BE2C (cell line): ENCODE data around the gene WWP2.
"Not testable (repeated sequence)": the region's sequence is repeated elsewhere in the genome, so short reads cannot be mapped to it uniquely, and the experiment has no call there.

Experiments
- DNase-seq: peaks from one replicate; pipeline ENCODE4 v3.0.0-alpha.2; 2020
- H3K27me3 ChIP-seq: fragments of 250-450 bp; sonication (Bioruptor Pico); 2 replicates; pipeline ENCODE4 v1.5.1; 2020; ENCODE audit warnings: mild to moderate bottlenecking
- H3K36me3 ChIP-seq: fragments of 250-450 bp; sonication (Bioruptor Pico); 2 replicates; pipeline ENCODE4 v1.5.1; 2020; ENCODE audit warnings: mild to moderate bottlenecking
- H3K4me1 ChIP-seq: fragments of 250-450 bp; sonication (Bioruptor Pico); 2 replicates; pipeline ENCODE4 v1.5.1; 2020
- H3K4me3 ChIP-seq: 2 replicates; pipeline ENCODE4 v1.5.1; 2011; ENCODE audit warnings: low read depth, low read length
- H3K9me3 ChIP-seq: fragments of 250-450 bp; sonication (Bioruptor Pico); 2 replicates; pipeline ENCODE4 v1.5.1; 2020
- TF ChIP-seq, protein P1 (sequence below): IDR thresholded peaks from 2 replicates; pipeline ENCODE4 v1.5.1; 2012; ENCODE audit warnings: mild to moderate bottlenecking, low read depth, low read length

WWP2 gene

DNA sequence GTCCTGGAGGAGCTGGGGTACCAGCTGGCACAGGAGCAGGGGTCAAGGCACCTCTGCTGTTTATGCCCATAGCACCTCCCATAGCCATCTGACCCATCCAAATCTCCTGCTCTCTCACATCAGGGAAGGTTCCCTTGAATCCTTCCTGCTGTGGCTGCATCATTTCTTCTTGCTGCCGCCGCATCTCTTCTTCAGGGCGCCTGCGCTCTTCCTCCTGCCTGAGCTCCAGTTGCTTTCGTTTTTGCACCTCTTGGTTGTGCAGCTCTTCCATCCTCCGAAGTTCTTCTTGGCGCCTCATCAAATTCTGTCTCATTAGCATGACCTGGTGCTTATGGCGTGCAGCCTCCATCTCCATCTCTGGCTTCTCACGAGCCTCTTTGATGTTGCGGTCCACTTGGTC, 5.4 kb upstream of the WWP2 start:
- Histone ChIP-seq H3K36me3 (peaks cover 20% of the 10 kb centered on the region), H3K4me3 (no peak overlapping the region), H3K27me3 (no peaks in the 10 kb centered on the region), H3K9me3 (no peaks in the 10 kb centered on the region), H3K4me1 (0 out of 2 replicates have a peak, but pooled peaks cover under 1% of the 10 kb centered on the region)
- no peak for DNase-seq
- TF ChIP-seq, protein P1, sequence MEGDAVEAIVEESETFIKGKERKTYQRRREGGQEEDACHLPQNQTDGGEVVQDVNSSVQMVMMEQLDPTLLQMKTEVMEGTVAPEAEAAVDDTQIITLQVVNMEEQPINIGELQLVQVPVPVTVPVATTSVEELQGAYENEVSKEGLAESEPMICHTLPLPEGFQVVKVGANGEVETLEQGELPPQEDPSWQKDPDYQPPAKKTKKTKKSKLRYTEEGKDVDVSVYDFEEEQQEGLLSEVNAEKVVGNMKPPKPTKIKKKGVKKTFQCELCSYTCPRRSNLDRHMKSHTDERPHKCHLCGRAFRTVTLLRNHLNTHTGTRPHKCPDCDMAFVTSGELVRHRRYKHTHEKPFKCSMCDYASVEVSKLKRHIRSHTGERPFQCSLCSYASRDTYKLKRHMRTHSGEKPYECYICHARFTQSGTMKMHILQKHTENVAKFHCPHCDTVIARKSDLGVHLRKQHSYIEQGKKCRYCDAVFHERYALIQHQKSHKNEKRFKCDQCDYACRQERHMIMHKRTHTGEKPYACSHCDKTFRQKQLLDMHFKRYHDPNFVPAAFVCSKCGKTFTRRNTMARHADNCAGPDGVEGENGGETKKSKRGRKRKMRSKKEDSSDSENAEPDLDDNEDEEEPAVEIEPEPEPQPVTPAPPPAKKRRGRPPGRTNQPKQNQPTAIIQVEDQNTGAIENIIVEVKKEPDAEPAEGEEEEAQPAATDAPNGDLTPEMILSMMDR = no peak

DNA sequence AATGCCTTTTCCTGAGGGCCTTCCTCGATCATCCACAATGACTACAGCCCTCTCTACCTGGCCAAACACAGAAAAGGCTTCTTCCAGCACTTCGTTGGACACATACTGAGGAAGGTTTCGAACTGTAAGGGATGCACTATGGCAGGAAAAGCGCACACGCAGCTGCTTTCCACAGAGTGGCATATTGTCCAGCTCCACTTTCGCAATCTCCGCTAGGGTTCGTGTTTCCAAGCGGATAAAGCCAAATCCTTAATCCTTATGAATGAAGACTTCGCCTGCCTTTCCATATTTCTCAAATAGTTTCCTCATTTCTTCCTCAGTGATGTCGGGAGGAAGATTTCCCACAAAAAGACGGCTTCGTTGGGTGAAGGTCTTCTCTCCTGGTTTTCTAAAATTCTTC, 4.8 kb upstream of the WWP2 start:
- not testable (repeated sequence) for H3K9me3 ChIP-seq, DNase-seq, H3K27me3 ChIP-seq, H3K4me3 ChIP-seq, H3K4me1 ChIP-seq
- peaks cover 13% of the 10 kb centered on the region for H3K36me3 ChIP-seq

DNA sequence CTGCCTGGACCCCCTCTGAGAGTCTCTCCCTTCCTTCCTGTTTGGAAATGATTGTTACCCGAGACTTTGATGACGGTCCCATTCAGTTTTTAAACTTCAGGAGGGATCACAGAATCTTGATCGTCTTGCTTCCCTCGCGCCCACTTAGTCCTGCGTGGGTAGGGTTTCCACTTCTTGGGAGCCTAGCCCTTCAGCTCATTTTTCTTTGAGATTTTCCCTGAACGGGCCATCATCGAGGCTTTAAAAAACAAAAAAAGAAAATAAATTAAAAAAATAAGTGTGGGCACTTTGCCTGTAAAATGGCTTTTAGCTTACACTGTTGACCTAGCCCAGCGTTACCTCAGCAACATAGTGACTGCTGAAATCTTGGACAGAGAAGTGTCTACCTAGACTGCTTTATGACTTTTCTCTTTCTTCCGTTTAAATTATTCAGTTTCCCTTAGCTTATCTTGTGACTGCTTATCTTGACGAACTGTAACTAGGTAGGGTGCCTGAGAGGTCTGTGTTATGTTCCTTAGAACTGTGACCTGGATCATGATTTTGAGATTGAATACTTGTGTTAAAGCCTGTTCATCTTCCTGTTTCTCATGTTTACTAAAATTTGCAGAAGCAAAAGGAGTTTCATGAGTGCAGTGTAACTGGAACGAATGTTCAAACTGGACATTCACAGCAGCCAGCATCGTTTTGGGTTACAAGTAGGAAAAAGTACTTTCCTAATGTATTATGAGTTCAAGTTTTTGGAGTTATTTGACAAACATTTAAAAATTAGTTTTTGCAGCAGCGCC, 874 bp downstream of the WWP2 start:
- H3K4me1 ChIP-seq = peaks cover 7% of the 10 kb centered on the region; the same call in 1 of the 2 replicates
- H3K9me3 ChIP-seq = no peaks in the 10 kb centered on the region
- H3K36me3 ChIP-seq = no peaks in the 10 kb centered on the region
- no peaks in the 10 kb centered on the region for H3K27me3 ChIP-seq
- DNase-seq = no peak
- TF ChIP-seq, protein P1 = no peak
- peak overlapping the region; percentile 92 for H3K4me3 ChIP-seq

DNA sequence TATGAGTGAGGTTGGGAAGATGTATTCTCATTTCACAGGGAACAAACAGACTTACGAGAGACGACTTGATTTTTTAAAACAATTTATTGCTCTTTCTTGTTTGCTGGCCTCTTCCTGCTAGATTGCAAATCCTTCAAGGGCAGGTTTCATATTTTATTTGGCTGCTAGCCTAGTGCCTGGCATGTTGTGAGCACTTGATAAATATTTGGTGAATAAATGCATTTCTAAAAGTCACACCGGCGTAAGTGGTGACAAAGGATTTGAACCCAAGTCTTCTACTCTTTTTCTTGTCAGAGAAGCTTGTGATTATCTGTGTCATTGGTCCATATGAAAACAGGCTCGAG, 1.4 kb downstream of the WWP2 start:
- DNase-seq = no peak
- H3K36me3 ChIP-seq = no peaks in the 10 kb centered on the region
- no peaks in the 10 kb centered on the region for H3K27me3 ChIP-seq
- no peak overlapping the region for H3K4me3 ChIP-seq
- no peaks in the 10 kb centered on the region for H3K9me3 ChIP-seq
- peaks cover 7% of the 10 kb centered on the region; the same call in 1 of the 2 replicates for H3K4me1 ChIP-seq
- TF ChIP-seq, protein P1 = no peak

DNA sequence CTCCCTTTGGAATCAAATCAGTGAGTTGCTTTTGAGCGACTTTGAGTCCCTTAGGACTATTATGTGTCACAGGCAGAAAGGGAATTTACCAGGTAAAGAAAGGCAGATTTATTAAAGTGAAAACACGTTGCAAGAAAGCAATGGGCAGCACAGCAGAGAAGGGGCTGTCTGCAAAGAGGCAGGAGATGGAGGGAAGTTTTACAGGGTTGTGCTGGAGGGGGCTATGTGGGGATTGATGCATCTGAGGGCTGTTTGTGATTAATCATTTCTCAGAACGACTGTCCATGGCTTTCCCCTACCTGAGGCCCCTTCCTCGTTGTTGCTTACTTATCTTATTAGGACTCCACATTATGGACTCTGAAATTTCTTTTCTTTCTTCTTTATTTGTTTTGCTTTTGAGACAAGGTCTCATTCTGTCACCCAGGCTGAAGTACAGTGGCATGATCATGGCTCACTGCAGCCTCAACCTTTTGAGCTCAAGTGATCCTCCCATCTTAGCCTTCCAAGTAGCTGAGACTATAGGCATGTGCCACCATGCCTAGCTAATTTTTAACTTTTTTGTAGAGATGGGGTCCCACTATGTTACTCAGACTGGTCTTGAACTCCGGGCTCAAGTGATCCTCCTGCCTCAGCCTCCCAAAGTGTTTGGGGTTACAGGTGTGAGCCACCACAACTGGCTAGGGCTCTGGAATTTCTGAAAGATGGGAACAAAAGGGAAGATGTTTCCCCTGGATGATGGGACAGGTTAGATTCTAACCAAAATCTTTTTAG, 5.5 kb downstream of the WWP2 start:
- DNase-seq = no peak
- peaks cover 4% of the 10 kb centered on the region; the same call in 1 of the 2 replicates for H3K4me1 ChIP-seq

DNA sequence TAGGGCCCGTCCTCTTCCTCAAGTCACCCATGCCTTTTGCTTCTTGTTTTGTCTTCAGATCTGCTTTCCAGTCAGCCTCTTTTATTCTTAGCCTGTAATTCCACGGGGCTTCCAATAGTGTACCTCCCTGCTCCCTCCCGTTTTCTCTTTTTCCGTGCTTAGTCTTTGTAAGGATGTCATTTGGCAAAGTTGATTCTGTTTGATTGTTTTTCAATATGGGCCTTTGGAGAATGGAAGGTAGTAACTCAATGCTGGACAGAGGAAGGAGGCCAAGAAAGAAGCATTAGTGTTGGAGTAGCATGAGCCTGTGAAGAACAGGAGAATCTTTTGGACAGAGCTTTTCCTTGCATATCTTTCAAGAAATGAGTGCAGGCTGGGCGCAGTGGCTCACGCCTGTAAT, 6.5 kb downstream of the WWP2 start:
- TF ChIP-seq, protein P1 = no peak
- no peak for DNase-seq
- H3K9me3 ChIP-seq = no peaks in the 10 kb centered on the region
- H3K4me1 ChIP-seq = no peaks in the 10 kb centered on the region
- H3K36me3 ChIP-seq = no peaks in the 10 kb centered on the region
- H3K4me3 ChIP-seq = no peak overlapping the region
- H3K27me3 ChIP-seq = no peaks in the 10 kb centered on the region

More for the DNA sequence above, 5.5 kb downstream of the WWP2 start:
- no peaks in the 10 kb centered on the region for H3K36me3 ChIP-seq
- TF ChIP-seq, protein P1 = no peak
- no peaks in the 10 kb centered on the region for H3K27me3 ChIP-seq
- no peaks in the 10 kb centered on the region for H3K9me3 ChIP-seq
- no peak overlapping the region for H3K4me3 ChIP-seq
